Left forelimb (tissue), 1 donor: ENCODE results near the gene ASAH2B.
"Not testable (repeated sequence)": the region's sequence is repeated elsewhere in the genome, so short reads cannot be mapped to it uniquely, and the experiment has no call there.

Source experiments
- DNase-seq: peaks from one replicate; pipeline ENCODE4 v3.0.0-alpha.2; 2018; ENCODE audit warnings: low spot score

The ASAH2B gene

DNA sequence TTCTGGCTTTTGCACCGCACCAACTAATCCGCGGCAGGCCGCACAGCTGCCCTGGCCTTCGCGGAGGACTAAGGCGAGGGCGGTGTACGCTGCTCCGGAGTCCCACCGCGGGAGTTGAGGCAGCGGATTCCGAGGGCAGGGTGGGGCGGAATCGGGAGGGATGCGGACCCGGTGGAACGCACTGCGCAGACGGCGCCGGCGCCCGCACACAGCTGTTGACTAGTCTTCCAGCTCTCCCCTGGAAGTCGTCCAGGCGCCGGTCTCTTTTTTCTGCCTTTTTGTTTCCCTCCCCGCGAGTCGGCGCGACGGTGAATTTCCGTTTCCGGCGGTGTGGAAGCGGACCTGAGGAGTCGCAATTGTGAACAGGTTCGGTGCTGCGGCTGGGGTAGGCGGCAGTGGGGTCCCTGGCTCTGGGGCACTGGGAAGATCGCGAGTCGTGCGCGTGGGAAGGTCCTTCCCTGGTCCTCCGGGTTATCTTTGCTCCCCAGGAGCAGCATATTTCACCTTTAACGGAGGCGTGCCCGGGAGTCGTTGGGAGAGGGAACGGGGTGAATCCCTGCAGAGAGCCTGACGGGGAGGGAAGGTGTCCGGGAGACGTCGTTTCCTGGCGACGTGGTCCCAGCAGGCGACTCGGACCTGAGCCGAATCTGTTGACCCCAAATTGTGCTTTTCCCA lies at the start of gene ASAH2B:
TSS of gene ASAH2B (plus strand) at position 319 of the 675 bp plus-strand sequence. CDS start 5,195 bp downstream, outside the sequence.
- peak; percentile 92 for DNase-seq

- DNase-seq = not testable (repeated sequence)
These were observed 41.9 kb upstream of the ASAH2B start for GRCh38 chr10:50697819-50698218.

DNA sequence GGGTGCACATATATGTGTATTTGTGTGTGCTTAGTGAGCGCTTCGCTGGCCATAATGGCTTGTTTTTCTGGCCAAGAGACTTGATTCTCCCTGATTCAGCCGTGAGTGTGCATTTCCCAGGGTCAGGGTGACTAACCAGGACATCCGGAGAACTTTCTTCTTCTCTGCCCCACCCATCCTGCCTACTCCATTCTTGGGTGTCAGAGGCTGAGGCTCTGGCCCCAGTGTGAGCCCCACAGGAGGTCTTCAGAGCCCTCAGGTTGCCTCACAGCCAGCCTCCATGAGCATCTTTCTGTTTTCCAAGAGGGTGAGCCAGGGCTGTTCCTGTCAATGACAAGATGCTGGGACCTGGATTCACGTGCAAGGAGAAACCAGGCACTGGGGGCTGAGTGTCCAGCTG lies 37.8 kb upstream of the ASAH2B start:
- not testable (repeated sequence) for DNase-seq

GRCh38 chr10:50702997-50703396 lies 36.7 kb upstream of the ASAH2B start:
- DNase-seq = not testable (repeated sequence)

- DNase-seq = not testable (repeated sequence)
These were observed 35.2 kb upstream of the ASAH2B start for GRCh38 chr10:50704436-50705079.

GRCh38 chr10:50706006-50706405 lies 33.7 kb upstream of the ASAH2B start:
- not testable (repeated sequence) for DNase-seq

GRCh38 chr10:50710241-50710640 lies 29.5 kb upstream of the ASAH2B start:
- DNase-seq = not testable (repeated sequence)

DNA sequence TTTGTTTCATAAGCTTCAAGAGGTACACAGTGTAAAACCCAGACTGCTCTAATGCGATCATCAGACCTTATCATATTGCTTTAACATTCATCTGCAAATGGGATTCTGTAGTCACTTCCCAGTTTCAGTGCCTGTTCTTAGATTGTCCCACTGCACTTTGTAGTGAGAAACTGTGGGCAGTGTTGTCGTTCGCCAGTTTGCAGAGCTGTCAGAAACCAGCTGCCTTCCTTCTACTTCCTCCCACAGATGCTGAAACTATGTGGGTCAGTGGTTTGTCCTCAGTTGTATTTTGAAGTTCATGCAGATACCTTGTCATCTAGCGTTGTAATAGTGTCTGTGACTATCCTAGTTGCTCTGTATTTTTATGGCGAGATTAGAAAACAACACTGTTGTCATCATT lies 15.9 kb upstream of the ASAH2B start:
- not testable (repeated sequence) for DNase-seq

- not testable (repeated sequence) for DNase-seq
These were observed 11.6 kb upstream of the ASAH2B start for GRCh38 chr10:50728112-50728511.

DNA sequence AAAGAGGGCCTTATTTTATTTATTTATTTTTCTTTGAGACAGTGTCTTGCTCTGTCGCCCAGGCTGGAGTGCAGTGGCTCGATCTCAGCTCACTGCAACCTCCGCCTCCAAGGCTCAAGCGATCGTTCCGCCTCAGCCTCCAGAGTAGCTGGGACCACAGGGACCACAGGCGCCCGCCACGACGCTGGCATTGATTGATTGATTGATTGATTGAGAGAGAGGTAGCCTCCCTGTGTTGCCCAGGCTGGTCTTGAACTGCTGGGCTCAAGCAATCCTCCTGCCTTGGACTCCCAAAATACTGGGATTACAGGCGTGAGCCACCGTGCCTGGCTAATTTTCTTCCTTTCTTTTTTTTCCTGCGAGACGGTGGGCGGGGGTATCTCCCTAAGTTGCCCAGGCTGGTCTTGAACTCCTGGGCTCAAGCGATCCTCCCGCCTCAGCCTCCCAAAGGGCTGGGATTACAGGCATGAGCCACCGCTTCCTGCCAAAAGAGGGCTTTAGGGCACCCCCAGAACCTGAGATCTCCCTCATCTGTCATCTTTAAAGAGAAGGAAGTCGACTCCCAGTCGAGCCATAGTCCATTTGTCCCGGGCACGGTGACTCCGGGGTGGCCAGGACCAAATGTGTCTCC lies 634 bp upstream of the ASAH2B start:
- not testable (repeated sequence) for DNase-seq

DNA sequence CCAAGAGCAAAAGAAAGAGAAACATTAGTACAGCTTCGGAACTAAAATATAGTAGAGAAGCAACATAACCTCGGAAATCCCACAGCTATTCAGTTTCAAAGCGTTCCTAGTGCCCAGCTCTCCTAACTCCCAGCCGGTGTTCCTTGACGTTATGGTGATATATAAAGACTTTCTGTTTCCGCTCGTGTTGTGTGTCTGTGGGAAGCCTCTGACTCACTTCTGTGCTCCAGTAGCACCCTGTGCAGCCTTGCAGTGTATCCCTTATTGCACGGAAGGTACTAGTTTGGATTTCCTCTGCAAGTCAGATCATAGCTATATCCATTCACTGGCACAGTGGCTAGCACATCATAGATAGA lies 535 bp downstream of the ASAH2B start:
- no peak for DNase-seq

DNA sequence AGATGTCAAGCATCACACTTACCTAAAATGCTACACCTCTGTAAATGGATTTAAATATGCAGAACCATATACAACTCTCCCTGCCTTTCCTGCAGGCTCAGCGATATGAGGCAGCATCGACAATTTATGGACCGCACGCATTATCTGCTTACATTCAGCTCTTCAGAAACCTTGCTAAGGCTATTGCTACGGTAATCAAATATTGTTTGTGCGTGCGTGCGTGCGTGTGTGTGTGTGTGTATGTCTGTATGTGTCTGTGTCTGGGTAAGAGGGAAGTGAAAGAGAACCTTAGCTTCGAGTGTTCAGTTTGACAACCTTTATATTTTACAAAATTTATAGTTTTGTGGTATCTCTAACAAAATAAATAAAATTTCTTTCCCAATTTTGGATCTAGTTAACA lies 3.1 kb downstream of the ASAH2B start:
- not testable (repeated sequence) for DNase-seq

- DNase-seq = not testable (repeated sequence)
These were observed 27.2 kb downstream of the ASAH2B start for GRCh38 chr10:50766774-50767513.

DNA sequence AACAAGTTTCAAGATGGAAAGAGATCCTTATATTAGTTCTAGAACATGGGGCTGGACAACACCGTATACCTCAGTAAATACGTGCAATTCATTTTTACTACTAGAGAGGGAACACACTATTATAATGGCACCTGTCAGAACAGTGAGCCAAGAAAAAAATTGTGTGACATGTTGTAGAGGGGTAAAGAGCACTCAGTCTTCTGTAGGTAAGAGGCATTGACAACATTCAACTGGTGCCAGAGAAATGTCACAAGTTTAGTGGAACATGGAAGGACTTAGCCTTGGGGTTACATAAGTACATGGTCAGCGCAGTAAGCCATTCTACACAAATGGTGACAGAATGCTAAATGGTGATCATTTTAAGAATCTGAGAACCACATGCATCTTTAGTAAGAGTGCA lies 32.3 kb downstream of the ASAH2B start:
- not testable (repeated sequence) for DNase-seq

DNA sequence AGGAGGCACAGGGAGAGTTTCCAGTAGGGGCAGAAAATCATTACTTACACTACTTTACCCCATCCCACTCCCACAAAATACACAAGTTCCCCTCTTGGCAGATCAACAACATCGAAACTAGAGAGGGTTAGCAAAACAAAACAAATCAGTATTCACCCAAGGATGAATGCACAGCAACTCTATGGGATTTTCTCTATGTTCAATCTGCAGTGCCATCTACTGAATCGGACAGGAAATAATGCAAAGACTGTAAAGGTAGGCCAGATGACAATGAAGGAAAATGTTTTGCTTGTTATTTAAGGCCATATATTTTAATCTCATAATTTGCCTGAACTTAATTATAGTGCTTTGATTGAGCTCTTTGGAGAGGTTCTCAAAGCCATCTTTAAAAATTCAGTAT lies 35.1 kb downstream of the ASAH2B start:
- not testable (repeated sequence) for DNase-seq

DNA sequence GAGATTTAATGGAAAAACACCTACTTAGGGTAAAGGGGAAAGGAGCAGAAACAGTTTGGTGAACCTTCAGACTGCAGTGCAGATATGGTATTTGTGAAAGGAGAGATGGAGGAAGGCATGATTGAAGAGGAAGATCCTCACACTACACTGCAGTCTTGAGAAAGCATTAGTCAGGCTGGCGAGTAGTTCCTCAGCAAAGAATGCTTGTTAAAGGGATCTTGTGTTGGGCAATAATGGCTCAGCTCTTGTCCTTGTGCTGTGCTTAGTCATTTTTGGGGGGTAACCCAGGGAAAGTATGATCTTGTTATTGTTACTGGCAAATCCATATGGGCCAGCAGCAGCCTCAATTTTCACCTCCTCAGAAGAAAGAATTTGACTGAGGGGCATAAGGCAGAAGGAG lies 40.3 kb downstream of the ASAH2B start:
- DNase-seq = not testable (repeated sequence)

GRCh38 chr10:50782017-50782416 lies 42.3 kb downstream of the ASAH2B start:
- not testable (repeated sequence) for DNase-seq

DNA sequence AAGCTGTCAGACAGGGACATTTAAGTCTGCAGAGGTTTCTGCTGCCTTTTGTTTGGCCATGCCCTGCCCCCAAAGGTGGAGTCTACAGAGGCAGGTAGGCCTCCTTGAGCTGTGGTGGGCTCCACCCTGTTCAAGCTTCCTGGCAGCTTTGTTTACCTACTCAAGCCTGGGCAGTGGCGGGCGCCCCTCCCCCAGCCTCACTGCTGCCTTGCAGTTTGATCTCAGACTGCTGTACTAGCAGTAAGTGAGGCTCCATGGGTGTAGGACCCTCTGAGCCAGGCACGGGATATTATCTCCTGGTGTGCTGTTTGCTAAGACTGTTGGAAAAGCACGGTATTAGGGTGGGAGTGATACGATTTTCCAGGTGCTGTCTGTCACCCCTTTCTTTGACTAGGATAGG lies 48.2 kb downstream of the ASAH2B start:
- not testable (repeated sequence) for DNase-seq

DNA sequence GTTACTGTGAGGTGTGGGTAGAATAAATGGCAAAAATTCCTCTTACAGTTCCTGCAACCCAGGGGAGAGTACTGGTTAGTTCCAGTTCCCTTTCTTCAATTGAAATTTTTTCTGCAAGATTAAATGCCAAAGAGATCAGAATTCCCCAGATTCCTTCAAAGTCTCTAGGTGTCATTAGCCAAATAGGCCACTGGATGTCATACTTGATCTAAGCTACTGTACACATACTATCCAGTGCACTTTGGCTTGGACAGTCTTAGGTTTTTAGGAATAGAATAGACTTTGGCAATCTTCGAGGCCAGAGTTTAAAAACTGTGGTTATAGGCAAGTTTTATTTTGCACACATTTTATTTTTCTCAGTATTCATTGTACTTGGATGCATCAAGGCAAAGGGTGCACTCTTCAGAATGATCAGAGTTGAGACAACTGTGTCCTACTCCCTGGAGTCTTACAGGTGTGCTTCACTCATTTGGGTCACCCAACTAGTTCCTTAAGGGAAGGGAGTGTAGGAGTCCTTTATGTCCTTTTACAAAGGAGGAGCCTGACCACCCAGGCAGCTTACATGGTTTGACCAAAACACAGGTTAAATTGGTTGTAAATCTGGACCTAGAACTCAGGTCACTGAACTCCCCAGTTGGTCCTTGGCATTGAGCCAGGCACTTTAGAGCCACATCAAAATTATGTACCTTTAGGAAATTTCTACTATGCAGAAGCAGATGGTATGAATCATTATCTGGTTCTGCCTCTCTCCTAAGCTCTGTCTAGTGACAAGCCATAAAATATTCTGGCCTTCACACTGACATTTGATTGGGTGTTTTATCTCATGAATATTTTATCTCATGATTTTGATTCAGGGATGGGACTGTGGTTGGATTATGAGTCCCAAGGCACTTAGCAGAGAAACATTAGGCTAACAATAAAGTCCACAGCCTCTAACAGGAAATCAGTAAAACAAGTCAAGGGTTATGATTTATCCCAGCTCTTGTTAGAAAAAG lies 49.5 kb downstream of the ASAH2B start:
- DNase-seq = no peak

DNA sequence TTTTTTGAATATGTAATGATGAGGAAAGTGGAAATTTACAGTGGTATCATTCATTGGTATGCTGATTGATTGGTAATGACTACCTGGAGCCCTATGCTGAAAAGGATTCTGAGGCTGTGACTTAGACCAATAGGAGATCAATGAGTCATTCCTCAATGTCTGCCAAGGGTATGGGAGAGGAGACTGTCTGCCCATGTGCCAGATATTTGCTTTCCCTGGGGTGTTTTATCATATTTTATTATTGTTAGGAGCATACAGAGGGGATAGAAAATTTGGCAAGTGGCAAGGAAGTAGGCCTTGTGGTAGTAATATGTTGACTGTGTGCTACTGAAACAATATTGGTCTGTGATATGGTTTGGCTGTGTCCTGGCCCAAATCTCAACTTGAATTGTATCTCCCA lies 54.8 kb downstream of the ASAH2B start:
- DNase-seq = no peak

- no peak for DNase-seq
These were observed 57.0 kb downstream of the ASAH2B start for GRCh38 chr10:50796693-50797092.
